IPS DF 4.7 (cell line): ENCODE results near the gene NEMP2.
"Not testable (repeated sequence)": the region's sequence is repeated elsewhere in the genome, so short reads cannot be mapped to it uniquely, and the experiment has no call there.

Experiments used
- DNase-seq: peaks from one replicate; pipeline ENCODE4 v3.0.0-alpha.2; 2013; ENCODE audit warnings: low spot score; ENCODE audit errors: extremely low read depth

Gene NEMP2

DNA sequence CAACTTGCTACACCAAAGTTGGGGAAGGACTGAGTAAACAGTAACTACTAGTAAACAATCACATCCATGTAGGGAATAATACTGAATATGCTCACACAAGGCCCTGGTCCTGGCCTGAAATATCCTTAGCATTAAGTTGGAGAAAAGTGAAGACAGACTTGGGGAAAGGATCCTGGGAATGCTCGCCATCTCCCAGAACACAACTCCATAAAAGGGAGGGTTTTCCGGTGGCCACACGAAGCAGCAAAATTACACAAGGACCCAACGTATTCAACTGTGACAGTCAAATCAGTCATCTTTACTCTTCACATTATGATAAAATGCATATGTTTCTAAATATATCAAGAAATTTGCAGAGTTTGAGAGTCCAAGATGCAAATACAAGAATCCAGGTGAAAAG is 7.3 kb downstream of the NEMP2 start:
- DNase-seq, result no peak

DNA sequence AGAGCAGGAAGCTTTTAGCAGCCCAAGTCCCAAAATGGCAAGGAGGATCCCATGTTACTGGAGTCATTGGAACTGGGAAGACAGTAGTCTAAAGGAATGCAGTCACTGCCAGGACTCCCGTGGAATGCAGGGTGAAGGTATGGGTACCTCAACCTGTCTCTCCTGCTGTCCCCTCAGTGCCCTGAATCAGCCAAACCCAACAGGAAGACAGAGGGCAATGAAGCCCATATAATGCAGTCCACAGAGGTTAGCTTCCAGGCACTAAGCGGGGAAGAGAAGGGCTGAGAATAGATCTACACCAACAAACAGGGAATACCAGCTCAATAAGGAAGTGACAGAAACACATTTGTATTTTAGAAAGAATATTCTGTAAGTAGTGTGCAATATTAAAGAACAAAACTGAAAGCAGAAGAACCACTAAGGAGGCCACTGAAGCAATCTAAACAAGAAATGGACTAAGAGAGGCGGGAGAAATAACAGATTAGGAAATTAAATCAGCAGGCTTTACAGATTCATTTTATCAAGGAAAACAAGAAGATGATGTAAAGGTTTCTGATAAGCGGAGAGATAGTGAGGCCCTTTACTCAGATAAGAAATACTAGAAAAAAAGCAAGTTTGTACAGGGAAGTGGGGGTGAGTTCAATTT is 8.3 kb downstream of the NEMP2 start:
- DNase-seq, result no peak

DNA sequence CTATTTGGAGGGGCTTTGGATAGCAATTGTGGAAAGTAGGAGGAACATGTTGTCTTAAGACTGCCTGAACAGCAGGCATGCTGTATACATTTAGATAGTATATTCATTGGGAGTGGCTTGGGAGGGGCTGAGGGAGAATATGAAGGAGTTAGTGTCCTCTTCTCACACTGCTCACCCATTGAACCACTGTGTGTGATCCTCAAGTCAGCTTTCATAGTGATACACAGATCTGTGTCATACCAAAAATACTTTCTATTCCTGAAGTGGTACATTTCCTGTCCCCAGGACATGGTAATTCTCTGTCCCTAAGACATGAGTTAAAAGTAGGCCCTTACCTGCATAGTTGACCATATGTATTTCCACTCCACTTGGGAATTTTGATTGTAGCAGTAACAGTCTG is 9.6 kb downstream of the NEMP2 start:
- DNase-seq, result no peak

DNA sequence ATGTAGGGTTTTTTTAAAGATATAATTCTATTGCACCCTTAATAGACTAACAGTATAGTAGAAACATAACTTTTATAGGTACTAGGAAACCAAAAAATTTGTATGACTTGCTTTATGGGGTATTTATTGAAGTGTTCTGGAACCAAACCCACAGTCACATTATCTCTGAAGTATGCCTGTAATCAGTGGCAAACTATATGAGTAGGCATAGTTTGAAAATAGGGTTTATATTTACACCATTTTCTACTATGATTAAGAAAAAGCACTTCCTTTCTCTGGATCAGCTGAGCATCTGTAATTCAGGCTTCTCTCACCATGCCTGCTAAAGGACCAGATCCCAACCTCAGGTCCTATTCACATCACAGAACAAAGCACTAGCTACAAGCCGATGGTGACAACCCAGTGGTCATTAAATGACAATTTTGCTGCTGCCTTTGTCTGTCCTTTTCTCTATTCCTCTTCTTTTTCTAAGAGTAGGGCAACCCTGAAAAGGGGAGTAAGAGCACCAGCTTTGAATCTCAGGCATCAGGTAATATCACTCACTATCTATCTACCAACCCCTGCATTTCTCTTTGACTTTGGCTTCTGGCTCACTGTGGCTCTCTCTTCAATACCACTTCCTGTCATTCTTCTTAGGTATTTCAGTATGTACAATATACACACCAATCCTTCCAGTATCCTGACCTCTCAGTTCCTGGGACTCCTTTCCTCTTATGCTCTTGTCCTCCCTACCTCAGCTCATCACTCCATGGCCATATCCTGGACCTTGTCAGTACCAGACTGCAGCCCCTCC is 14.4 kb downstream of the NEMP2 start:
- DNase-seq, result no peak

DNA sequence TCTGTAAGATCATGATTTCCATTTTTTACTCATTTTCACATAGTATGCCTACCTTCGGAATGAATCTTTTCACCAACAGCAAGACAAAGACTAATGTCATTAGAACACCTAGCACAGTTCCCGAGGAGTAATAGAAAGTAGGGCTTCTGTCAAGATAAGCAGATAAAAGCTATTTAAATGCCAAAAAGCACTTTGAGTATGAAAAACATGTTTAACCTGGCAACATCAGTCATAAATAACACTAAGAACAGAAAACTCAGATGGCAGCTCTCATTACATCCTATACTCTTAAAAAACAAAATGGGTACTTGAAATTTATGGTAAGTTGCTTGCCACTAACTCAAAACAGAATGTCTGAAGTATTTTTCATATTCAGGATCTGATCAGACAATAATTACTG is 17.1 kb downstream of the NEMP2 start:
- DNase-seq, result no peak

DNA sequence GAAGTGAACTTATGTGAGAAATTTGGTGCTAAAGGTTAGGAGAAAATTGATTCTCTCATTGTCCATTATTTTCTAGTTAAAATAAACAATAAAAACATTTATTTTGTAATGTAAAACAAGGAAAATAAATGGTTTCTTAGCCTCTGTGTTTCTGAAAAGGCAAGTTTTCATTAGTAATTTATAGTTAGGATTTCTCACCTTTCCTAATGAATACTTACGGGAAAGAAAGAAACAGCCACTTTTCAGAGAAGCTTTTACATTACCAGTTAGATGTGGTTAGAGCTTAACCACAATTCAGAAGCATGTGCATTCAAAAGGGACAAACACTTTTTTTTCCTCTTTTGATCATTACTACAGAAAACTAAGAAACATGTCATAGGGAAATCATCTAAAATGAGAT is 18.8 kb downstream of the NEMP2 start:
- DNase-seq, result no peak

DNA sequence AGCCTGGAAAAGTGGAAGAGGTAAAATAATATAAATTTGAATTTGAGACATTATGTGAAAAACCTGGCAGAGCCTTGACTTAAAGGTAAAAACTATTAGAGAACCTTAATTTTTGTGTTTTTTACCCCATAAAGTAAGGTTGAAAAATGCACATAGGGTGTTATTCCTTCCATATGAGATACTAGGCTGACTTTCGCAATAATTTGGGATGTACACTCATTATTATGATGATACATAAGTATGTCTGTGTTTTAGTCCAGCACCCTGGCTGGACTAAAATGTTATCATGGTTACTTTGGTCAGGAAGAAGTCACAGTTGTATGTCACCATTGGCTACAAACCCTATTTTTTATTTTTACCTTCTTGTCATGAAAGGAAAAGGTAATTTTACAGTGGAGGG is 19.8 kb downstream of the NEMP2 start:
- DNase-seq, result no peak

DNA sequence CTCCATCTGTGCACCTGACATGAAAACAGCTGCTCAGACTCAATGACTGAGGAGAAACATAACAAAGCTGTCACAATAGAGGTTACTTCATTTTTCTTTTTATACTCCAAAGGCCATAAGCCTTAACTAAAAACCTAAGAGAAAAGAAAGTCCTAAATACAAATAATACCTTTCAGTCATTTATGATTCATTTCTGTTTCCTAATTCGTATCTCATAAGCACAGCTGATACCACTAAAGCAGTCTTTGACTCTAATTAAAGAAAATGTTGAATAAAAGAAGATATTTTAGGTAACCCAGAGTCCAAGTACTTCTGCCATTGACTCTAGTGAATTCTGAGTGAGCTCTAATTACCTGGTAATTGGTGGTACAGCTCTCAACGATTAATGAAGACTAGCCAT is 20.6 kb downstream of the NEMP2 start:
- no peak for DNase-seq

DNA sequence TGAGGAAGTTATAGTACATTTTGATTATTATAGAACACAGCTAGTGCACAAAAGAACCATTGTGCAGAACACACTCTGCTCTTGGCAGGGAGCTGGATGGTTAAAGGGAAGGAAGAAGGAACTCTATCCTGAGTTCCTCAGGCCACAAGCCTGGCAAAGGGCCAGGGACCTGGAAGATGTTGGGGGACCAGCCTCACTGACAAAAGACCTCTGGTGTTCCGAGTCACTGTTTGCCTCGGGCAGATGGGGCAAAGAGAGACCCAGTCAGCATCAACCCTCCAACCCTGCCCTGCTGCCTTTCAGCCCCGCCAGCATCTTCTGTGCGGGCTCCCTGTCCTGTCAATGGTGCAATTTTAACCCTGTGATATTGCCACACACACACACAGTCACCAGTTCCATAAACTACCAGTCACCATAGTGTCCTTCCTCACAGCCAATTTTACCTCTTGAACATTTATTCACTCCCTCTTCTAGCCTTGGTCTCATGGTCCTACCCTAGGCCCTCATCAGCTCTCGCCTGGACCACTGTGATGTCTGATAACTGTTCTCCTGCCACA is 21.9 kb downstream of the NEMP2 start:
- DNase-seq, result no peak

DNA sequence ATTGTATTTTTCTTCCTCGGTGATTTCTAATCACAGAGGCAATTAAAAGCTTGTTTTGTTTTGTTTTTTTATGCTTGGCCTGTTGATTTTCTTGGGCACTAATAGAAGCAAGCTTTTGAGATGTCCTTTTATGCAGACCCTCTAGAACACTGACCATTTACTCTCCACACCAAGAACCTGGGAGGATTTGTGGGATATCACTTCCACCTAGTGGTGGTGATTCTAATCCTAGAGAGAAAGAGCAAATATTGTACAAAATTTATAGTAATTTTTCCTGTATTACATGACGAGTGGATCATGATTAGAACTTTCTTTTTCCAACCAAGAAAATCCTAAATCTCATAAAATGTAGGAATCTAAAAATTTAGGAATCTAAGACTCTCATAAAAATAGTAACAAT is 23.4 kb downstream of the NEMP2 start:
- DNase-seq, result no peak

DNA sequence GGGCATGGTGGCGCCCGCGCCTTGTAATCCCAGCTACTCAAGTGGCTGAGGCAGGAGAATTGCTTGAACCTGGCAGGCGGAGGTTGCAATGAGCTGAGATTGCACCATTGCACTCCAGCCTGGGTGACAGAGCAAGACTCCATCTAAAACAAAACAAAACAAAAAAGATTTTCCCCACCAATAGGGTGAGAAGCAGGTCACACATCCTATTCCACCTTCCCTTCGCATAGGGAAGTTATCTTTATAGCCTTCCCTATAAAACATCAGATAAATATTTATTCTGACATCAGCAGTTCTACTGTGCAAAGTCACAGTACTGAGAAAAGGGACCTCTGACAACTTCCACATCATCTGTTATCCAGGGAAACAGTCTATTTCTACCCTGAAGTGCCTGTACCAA is 24.6 kb downstream of the NEMP2 start:
- not testable (repeated sequence) for DNase-seq

DNA sequence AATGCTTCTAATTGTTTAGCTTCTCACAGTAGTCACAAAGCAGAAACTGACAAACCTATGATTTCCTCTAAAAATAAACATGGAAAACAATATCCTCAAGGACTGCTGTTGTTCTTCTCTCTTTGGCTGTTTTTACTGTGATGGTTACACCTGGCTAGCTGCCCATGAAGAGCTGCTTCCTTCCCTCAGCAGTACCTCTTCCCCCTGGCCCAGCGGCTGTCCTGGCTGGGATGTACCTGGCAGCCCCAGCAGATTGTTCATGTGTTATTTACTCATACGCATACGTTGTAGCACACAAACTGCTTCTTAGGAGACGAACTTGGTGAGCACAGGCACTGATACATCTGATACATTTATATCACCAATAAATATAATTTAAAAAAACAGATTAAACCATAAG is 27.4 kb downstream of the NEMP2 start:
- DNase-seq, result no peak

DNA sequence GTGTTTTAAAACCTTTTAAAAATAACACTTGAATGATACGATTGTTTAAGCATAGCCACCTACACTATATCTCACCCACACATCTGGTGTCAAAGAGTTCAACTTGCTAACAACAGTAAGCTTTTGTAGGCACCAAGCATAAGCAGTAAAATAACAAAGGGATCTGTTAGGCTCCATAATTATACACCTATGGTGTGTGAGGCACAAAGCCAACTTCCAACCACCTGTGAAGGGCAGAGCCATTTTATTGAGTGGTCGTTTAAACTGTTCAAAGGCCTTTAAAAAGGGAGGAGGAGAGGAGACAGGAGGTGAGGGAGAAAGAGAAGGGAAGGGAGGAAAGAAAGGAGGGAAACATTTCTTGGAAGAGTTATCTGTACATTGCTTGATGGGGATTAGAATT is 27.9 kb downstream of the NEMP2 start:
- DNase-seq, result no peak

DNA sequence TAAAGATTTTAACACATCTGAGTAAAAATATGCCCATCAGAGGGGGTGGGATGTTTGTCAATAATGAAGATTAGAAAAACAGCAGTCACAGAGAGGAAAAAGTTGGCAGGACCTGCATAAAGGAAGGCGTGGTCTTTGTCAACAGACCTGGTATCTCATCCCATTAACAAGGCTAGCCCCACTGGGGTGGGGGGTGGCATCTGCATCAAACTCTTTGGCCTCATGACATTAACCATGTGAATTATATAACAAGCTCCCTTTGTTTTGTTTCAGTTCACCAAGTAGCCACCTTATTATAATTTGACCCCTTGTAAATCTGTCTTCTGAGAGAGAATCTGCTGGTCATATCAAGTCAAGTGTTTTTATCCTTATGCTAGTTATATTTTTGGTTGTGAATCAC is 28.8 kb downstream of the NEMP2 start:
- DNase-seq, result no peak

DNA sequence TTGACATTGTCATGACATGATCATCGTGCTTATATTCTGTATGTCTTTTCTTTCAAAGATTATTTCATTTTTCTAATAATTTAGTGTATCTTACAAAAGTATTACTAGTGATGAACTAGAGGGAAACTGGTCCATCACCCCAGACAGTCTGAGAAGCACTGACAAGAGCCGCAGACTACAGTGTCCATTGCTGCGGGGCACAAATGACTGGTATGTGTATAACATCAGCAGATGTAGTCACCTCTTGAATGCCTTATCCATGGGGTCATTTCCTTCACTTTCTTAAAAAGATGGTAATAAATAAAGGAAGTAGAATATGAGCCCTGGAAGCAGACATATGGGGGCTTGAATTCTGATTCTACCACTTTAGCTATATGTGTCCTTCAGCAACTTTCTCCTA is 29.6 kb downstream of the NEMP2 start:
- DNase-seq, result no peak

DNA sequence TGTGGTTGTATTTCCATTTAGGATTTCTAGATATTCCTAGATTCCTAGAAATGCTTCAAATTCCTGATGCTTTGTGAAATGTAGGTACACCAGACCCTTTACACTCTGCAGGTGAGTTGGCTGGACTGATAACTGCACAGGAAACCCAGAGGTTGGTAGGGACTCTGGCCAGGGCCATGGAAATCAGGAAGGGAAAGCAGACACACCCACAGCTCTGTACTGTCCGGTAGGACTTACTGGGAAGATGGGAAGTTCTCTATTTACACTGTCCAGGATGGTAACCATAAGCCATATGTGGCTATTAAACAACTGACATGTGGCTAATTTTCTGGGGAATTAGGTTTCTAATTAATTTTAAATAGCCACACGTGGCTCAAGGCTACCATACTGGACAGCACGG is 31.4 kb downstream of the NEMP2 start:
- no peak for DNase-seq

DNA sequence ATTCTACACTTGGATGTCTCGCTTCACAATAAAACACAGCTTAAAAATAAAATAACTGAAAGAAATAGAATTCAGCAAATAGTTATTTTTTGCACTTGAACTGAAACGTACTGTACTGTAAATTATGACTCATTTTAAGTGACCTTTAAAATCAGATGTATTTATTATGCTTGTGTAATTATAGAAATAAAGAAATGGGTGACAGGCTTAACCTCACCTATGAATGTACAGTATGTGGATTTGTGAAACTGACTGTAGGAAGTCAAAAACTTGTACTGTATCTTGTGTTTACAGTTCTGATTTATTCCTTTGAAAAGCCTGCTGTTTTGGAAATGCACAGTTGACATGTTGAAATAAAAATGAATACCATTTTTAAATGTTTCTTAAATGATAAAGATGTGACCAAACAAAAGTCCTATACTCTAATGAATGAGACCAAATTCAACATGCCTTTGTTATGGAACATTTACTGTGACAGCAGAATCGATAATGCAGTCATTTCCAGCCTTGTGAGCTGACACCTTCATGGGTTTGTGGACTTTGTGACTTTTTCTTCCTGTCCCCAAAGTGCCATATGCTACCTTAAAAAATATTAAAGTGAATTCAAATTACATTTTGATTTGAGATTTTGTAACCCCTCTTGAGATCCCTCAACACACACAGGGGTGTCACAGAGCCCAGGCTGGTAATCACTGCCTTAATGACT is 32.7 kb downstream of the NEMP2 start:
- no peak for DNase-seq

DNA sequence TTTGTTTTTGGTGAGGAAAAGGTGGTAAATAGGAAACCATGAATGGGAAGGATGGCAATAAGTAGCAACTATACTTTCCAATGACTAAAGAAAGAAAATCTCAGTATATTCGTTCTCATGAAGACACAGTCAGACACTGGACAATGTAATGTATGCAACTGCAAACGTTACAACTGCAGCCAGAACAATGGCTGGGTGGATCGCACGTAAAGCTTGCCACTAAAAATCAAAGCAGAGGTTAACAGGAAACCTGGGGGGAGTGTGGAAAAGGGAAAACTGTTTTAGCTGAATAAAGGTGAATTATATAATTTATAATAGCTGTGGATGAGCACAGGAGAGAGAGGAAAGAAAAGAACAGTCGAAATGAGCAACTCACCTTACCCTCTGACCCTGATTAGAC is 33.3 kb downstream of the NEMP2 start:
- DNase-seq, result no peak

DNA sequence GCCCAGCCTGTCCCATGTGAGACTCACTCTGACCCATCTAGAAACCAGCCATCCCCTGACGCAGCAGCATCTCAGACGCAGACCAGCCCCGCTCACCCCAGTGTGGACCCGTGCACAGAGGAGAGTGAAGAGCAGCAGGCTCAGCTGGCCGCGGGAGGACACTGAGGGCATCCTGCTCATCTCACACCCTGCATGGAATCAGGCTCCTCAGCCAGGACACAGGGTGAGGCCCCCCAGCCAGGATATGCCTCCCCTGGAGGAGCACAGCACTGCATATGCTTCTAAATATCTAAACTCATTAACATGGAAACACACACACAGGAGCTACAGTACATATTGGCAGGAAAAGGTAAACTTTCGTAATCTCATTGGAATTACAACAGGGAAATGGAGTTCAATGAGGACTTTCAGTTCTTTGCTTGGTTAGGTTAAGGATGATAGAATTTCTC is 34.4 kb downstream of the NEMP2 start:
- no peak for DNase-seq

DNA sequence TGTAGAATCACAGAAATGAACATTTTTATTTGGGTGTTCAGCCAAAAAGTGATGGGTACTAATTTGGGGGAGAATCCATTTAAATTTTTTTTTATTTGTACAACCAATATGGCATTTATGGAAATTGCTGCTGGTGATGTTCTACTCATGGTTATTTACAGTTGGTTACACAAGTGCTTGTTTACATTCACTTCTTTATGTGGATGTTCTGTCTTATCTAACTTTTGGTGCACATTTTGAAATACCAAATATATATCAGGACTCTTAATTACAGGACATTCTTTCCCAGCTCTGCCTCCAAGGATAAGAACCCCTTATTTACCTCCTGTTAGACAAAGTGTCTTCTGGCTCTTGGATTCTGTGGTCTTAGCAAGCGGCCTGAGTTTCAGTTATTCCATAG is 35.2 kb downstream of the NEMP2 start:
- DNase-seq, result no peak

DNA sequence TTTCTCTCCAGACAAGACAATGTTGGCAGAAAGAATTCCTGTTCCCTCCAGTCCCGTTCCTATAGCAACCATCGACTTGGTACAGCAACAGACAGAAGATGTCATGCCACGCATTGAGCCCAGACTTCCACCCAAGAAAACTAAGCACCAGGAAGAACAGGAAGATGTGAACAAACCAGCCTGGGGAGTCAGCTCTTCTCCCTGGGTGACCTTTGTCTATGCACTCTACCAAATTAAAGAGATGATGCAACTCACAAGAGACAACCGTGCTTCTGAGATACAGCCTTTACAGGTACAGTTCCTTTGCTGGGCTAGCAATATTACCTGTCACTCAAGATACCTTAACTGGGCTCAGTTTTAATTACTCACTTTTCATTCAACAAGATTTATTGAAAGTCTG is 37.1 kb downstream of the NEMP2 start:
- DNase-seq, result no peak

DNA sequence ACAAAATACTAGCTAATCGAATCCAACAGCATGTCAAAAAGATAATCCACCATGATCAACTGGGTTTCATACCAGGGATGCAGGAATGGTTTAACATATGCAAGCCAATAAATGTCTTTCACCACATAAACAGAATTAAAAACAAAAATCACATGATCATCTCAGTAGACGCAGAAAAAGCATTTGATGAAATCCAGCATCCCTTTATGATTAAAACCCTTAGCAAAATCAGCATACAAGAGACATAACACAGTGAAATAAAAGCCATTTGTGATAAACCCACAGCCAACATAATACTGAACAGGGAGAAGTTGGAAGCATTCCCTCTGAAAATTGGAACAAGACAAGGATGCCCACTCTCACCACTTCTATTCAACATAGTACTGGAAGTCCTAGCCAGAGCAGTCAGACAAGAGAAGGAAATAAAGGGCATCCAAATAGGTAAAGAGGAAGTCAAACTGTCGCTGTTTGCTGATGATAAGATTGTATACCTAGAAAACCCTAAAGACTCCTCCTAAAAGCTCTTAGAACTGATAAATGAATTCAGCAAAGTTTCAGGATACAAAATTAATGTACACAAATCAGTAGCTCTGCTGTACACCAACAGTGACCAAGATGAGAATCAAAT is 39.8 kb downstream of the NEMP2 start:
- DNase-seq, result not testable (repeated sequence)
